HG02588 (cell line): ENCODE results near the gene SETD1B.

Experiments
- ATAC-seq: cut with Tn5 transposase; IDR thresholded peaks from one replicate; pipeline ENCODE4 v1.9.1; 2021; ENCODE audit warnings: mild to moderate bottlenecking, moderate library complexity; ENCODE audit not compliant: unreplicated experiment

SETD1B gene

GRCh38 chr12:121806546-121807423 is 3.0 kb downstream of the SETD1B start:
- ATAC-seq, result no peak

GRCh38 chr12:121807642-121808347 is 4.0 kb downstream of the SETD1B start:
- ATAC-seq, result no peak

- no peak for ATAC-seq
Measured at GRCh38 chr12:121808623-121809022, 4.8 kb downstream of the SETD1B start.

- ATAC-seq, result no peak
Measured at GRCh38 chr12:121809712-121810116, 5.9 kb downstream of the SETD1B start.

GRCh38 chr12:121810234-121810817 is 6.5 kb downstream of the SETD1B start:
- ATAC-seq, result no peak

- ATAC-seq, result no peak
Measured at GRCh38 chr12:121810833-121811433, 7.1 kb downstream of the SETD1B start.

- peak; percentile 72 for ATAC-seq
Measured at GRCh38 chr12:121811434-121812319, 7.9 kb downstream of the SETD1B start.

- ATAC-seq, result no peak
Measured at GRCh38 chr12:121812320-121812871, 8.6 kb downstream of the SETD1B start.

GRCh38 chr12:121812921-121813896 is 9.4 kb downstream of the SETD1B start:
- no peak for ATAC-seq

GRCh38 chr12:121813951-121814350 is 10.1 kb downstream of the SETD1B start:
- ATAC-seq, result no peak

GRCh38 chr12:121814429-121815119 is 10.8 kb downstream of the SETD1B start:
- ATAC-seq, result no peak

- no peak for ATAC-seq
Measured at GRCh38 chr12:121815263-121815662, 11.5 kb downstream of the SETD1B start.

GRCh38 chr12:121816925-121817647 is 13.3 kb downstream of the SETD1B start:
- ATAC-seq, result no peak

GRCh38 chr12:121817648-121818043 is 13.8 kb downstream of the SETD1B start:
- no peak for ATAC-seq

GRCh38 chr12:121819212-121819949 is 15.6 kb downstream of the SETD1B start:
- no peak for ATAC-seq

GRCh38 chr12:121820056-121820455 is 16.2 kb downstream of the SETD1B start:
- ATAC-seq, result no peak
